ENCODE data around the gene PIP4K2A. TPM values are rescaled to one million over a fixed set of nuclear protein-coding genes. Genes with fewer than 3 reads are reported as not detected.

Gene PIP4K2A
- total and polyA plus RNA-seq, 2 of the 8 experiments (the other 6 are each of a cell fraction or from before 2014, with no cell fraction given): 19.0 to 60.9 TPM

- no peak overlapping the region for H2AFZ ChIP-seq (ENCODE audit: low read length)
- H3K9me3 ChIP-seq (ENCODE audit: insufficient read depth in 2 of 2, low read depth in 1 of 2, low read length in 1 of 2): no peaks in the 10 kb centered on the region
- no peak overlapping the region for H3K27ac ChIP-seq (ENCODE audit: low read depth, low read length)
- 0 out of 4 replicates have a peak overlapping the region, but pooled peaks of 1 of the 2 experiments have one; percentile 13 for H3K4me2 ChIP-seq (ENCODE audit: insufficient read depth in 1 of 2, low read depth in 2 of 2, low read length in 2 of 2)
- no peaks in the 10 kb centered on the region for H3K27me3 ChIP-seq (replicated peaks in 1 of 4; ENCODE audit: control insufficient read depth in 3 of 4, extremely low read depth in 1 of 4, insufficient read depth in 3 of 4, low read length in 3 of 4)
- H4K8ac ChIP-seq (ENCODE audit: extremely low read depth, insufficient read depth, low read length): no peak overlapping the region
- no peak overlapping the region for H2BK120ac ChIP-seq (replicated peaks; ENCODE audit: low read depth, low read length)
- FAIRE-seq (no peak), DNase-seq (ENCODE audit: low read depth in 1 of 2, low spot score in 2 of 2) (no peak)
- peaks cover 0 to 100% of the 10 kb centered on the region in 2 experiments; a peak in 3 of 4 replicates for H3K79me2 ChIP-seq (ENCODE audit: control insufficient read depth in 1 of 2, insufficient read depth in 2 of 2, low read length in 2 of 2)
- no peak overlapping the region for H3K4ac ChIP-seq (replicated peaks; ENCODE audit: insufficient read length, low read depth, low read length)
- TF ChIP-seq TEAD4 (IDR thresholded peaks at IDR 0.05; ENCODE audit: low read depth, low read length): peak; percentile 62; the same call in 1 of the 2 replicates
- no peak for TF ChIP-seq SP2 (IDR thresholded peaks at IDR 0.05; ENCODE audit: low read length)
- H2BK12ac ChIP-seq (ENCODE audit: low read depth, low read length): peak overlapping the region; percentile 54; the same call in 1 of the 2 replicates
- peaks cover 12% of the 10 kb centered on the region for H3K79me1 ChIP-seq (ENCODE audit: low read depth, low read length)
- no peak overlapping the region for H2BK15ac ChIP-seq (ENCODE audit: low read length)
- H3K18ac ChIP-seq (ENCODE audit: extremely low read depth, low read length): no peak overlapping the region
- POLR2A ChIA-PET (ENCODE audit: partially characterized antibody): no interaction called here
- no peak overlapping the region for H3K4me3 ChIP-seq (ENCODE audit: extremely low read depth in 1 of 4, insufficient read depth in 2 of 4, low read depth in 3 of 4, low read length in 4 of 4)
- no peak overlapping the region for H3K56ac ChIP-seq (replicated peaks; ENCODE audit: insufficient read length, low read depth, low read length)
- 47% methylated on average over 9 of the region's 9 CpGs; no CpG with 5 or more reads in 1 of the 2 experiments for whole genome bisulfite sequencing, 2 experiments (ENCODE audit: extremely low coverage in 1 of 2, insufficient coverage in 1 of 2, insufficient read length in 1 of 2, insufficient replicate concordance in 2 of 2, low coverage in 1 of 2, low lambda C conversion rate in 2 of 2, missing lambda C conversion rate in 1 of 2)
- no peak overlapping the region for H3K14ac ChIP-seq (ENCODE audit: insufficient read length)
- no peak overlapping the region for H3K23ac ChIP-seq (ENCODE audit: insufficient read length)
- no peaks in the 10 kb centered on the region for H3K23me2 ChIP-seq (ENCODE audit: low read depth, low read length)
- no peak overlapping the region for H4K91ac ChIP-seq (replicated peaks; ENCODE audit: insufficient read length, low read length)
- H3K36me3 ChIP-seq (ENCODE audit: control insufficient read depth in 2 of 4, insufficient read depth in 4 of 4, low read length in 3 of 4): no peaks in the 10 kb centered on the region
- no peak overlapping the region for H3K9ac ChIP-seq (replicated peaks in 1 of 4; ENCODE audit: extremely low read depth in 1 of 4, low read depth in 3 of 4, low read length in 3 of 4)
- H2AK5ac ChIP-seq (ENCODE audit: low read depth, low read length): no peak overlapping the region
- no peaks in the 10 kb centered on the region for H4K20me1 ChIP-seq (replicated peaks in 1 of 2; ENCODE audit: control insufficient read depth in 1 of 2, insufficient read depth in 2 of 2, low read length in 2 of 2)
- H3K4me1 ChIP-seq (replicated peaks in 1 of 4; ENCODE audit: control insufficient read depth in 3 of 4, insufficient read depth in 4 of 4, low read length in 3 of 4): peaks cover 10 to 22% (median 14%) of the 10 kb centered on the region in 4 experiments
- peak overlapping the region; percentile 76; the same call in 1 of the 2 replicates for H2BK5ac ChIP-seq (ENCODE audit: low read depth, low read length)
- H2BK20ac ChIP-seq (ENCODE audit: low read length): 0 out of 2 replicates have a peak overlapping the region, but pooled peaks have one; percentile 56
- H4K5ac ChIP-seq (ENCODE audit: insufficient read length, low read depth, low read length): no peak overlapping the region
- CTCF ChIA-PET (ENCODE audit: partially characterized antibody): interaction anchor here (0.7 to 1.8 kb wide), 5 partner anchors 8 to 180 kb away, joined by 3 to 5 read pairs (median 3); no protein-coding TSS in a partner anchor
Measured at GRCh38 chr10:22625516-22626290, 88.7 kb downstream of the PIP4K2A start.

Data from H1 (cell line).